ENCODE data around the gene PEMT. TPM values are rescaled to one million over a fixed set of nuclear protein-coding genes. Genes with fewer than 3 reads are reported as not detected.

Gene PEMT
- total and polyA plus RNA-seq, 9 of the 15 experiments (the other 6 are each of a cell fraction or from before 2014, with no cell fraction given): 1.4 to 36.4 (median 13.6) TPM

GRCh38 chr17:17599965-17600364 lies 8.5 kb upstream of the PEMT start:
- ATAC-seq: peak; percentile 85
- Histone ChIP-seq H4K20me1 (replicated peaks; ENCODE audit: control insufficient read depth, insufficient read depth, low read length) (no peaks in the 10 kb centered on the region), H3K4me3 (no peak overlapping the region), H3K4me2 (ENCODE audit: insufficient read depth, low read length) (no peak overlapping the region; the same call in 1 of the 2 replicates), H3K9ac (ENCODE audit: insufficient read depth in 1 of 2, low read depth in 2 of 2, low read length in 2 of 2) (0 out of 4 replicates have a peak overlapping the region, but pooled peaks of 1 of the 2 experiments have one; percentile 9), H2AFZ (ENCODE audit: low read depth, low read length) (peak overlapping the region; percentile 66), H3K36me3 (ENCODE audit: control insufficient read depth, insufficient read depth, low read length) (no peaks in the 10 kb centered on the region), H3K79me2 (ENCODE audit: control insufficient read depth, insufficient read depth, low read length) (no peaks in the 10 kb centered on the region), H3K27me3 (ENCODE audit: control insufficient read depth in 2 of 2, insufficient read depth in 2 of 2, low read length in 2 of 2) (no peaks in the 10 kb centered on the region), H3K9me3 (replicated peaks; ENCODE audit: control insufficient read depth, insufficient read depth, low read depth, low read length) (no peaks in the 10 kb centered on the region), H3K27ac (ENCODE audit: extremely low read depth, low read depth, low read length) (no peak overlapping the region), H3K9me1 (ENCODE audit: control insufficient read depth, insufficient read depth, low read length) (no peaks in the 10 kb centered on the region), H3K4me1 (replicated peaks in 1 of 2; ENCODE audit: control insufficient read depth in 2 of 2, insufficient read depth in 2 of 2, low read length in 2 of 2) (peaks cover 3 to 4% of the 10 kb centered on the region in 2 experiments; a peak in 4 of 5 replicates)
- intact Hi-C loops (cut with micrococcal nuclease) (no loop called here), in situ Hi-C loops (cut with MboI) (no loop called here)
- POLR2A ChIA-PET: no interaction called here
- CTCF ChIA-PET (ENCODE audit: low intra/inter-chr PET ratio): no interaction called here
- peak; percentile 54 for FAIRE-seq
- peak; percentile 37 to 45 (median 42) for DNase-seq (ENCODE audit: extremely low read depth in 1 of 4, low spot score in 3 of 4)
- no TSS peak for BruUV-seq (replicated peaks)
- 33% methylated on average over 3 of the region's 4 CpGs for WGBS (ENCODE audit: insufficient coverage, low coverage, missing lambda C conversion rate)
- no peak for TF ChIP-seq NEUROD1 (IDR thresholded peaks at IDR 0.05; ENCODE audit: borderline replicate concordance, low read depth, low read length, partially characterized antibody)
- TF ChIP-seq NBN (IDR thresholded peaks at IDR 0.05; ENCODE audit: low read depth): no peak
- TF ChIP-seq USF2 (CRISPR knock-in tag; IDR thresholded peaks at IDR 0.05): peak; percentile 44; the same call in 1 of the 2 replicates
- TF ChIP-seq RBM14 (IDR thresholded peaks at IDR 0.05; ENCODE audit: borderline replicate concordance, insufficient read depth, low read depth, low read length): no peak
- no peak for TF ChIP-seq LCOR (CRISPR knock-in tag; IDR thresholded peaks at IDR 0.05)
- TF ChIP-seq, protein P1, sequence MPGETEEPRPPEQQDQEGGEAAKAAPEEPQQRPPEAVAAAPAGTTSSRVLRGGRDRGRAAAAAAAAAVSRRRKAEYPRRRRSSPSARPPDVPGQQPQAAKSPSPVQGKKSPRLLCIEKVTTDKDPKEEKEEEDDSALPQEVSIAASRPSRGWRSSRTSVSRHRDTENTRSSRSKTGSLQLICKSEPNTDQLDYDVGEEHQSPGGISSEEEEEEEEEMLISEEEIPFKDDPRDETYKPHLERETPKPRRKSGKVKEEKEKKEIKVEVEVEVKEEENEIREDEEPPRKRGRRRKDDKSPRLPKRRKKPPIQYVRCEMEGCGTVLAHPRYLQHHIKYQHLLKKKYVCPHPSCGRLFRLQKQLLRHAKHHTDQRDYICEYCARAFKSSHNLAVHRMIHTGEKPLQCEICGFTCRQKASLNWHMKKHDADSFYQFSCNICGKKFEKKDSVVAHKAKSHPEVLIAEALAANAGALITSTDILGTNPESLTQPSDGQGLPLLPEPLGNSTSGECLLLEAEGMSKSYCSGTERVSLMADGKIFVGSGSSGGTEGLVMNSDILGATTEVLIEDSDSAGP (CRISPR knock-in tag; IDR thresholded peaks at IDR 0.05): no peak
- no peak for TF ChIP-seq LEF1 (IDR thresholded peaks at IDR 0.05)
- TF ChIP-seq SMAD2 (IDR thresholded peaks at IDR 0.05; ENCODE audit: low read depth, low read length): no peak
- TF ChIP-seq BHLHE40 (IDR thresholded peaks at IDR 0.05; ENCODE audit: low read length): no peak
- TF ChIP-seq CBFA2T3 (IDR thresholded peaks at IDR 0.05): peak; percentile 16; the same call in 1 of the 2 replicates
- TF ChIP-seq JUND (IDR thresholded peaks at IDR 0.05; ENCODE audit: borderline replicate concordance, low read depth, low read length): no peak
- TF ChIP-seq JUND (tag; IDR thresholded peaks at IDR 0.05; ENCODE audit: borderline replicate concordance, low read depth, low read length): no peak
- TF ChIP-seq NR2F6 (CRISPR knock-in tag; IDR thresholded peaks at IDR 0.05): no peak

Measured in K562 (cell line).